ENCODE data around the gene USP17L17.
"Not testable (repeated sequence)": the region's sequence is repeated elsewhere in the genome, so short reads cannot be mapped to it uniquely, and the experiment has no call there.

- not testable (repeated sequence) for TF ChIP-seq CTCF, POLR2A, EP300, POLR2AphosphoS5 (IDR thresholded peaks at IDR 0.05)
These were observed 14.1 kb downstream of the USP17L17 start, which contains the start of gene USP17L20 for GRCh38 chr4:9257824-9258223.
